PC-3 (cell line): ENCODE results near the gene FGD5.

Experiments used
- EZH2 ChIP-seq: fragments of 300-600 bp; sonication (generic); IDR thresholded peaks from one replicate; pipeline ENCODE4 v1.6.1; 2017; ENCODE audit warnings: antibody characterized with exemption, mild to moderate bottlenecking, low read length; ENCODE audit not compliant: unreplicated experiment
- EZH2phosphoT487 ChIP-seq: fragments of 300-600 bp; sonication (generic); IDR thresholded peaks from 2 replicates; pipeline ENCODE4 v1.6.1; 2018; ENCODE audit warnings: mild to moderate bottlenecking, antibody characterized with exemption, low read length, borderline replicate concordance
- TF ChIP-seq, protein P1 (sequence below): fragments of 300-600 bp; sonication (generic); conservative IDR thresholded peaks from 2 replicates; pipeline ENCODE4 v1.5.1; 2017; ENCODE audit warnings: antibody characterized with exemption, low read depth, mild to moderate bottlenecking, low read length

DNA sequence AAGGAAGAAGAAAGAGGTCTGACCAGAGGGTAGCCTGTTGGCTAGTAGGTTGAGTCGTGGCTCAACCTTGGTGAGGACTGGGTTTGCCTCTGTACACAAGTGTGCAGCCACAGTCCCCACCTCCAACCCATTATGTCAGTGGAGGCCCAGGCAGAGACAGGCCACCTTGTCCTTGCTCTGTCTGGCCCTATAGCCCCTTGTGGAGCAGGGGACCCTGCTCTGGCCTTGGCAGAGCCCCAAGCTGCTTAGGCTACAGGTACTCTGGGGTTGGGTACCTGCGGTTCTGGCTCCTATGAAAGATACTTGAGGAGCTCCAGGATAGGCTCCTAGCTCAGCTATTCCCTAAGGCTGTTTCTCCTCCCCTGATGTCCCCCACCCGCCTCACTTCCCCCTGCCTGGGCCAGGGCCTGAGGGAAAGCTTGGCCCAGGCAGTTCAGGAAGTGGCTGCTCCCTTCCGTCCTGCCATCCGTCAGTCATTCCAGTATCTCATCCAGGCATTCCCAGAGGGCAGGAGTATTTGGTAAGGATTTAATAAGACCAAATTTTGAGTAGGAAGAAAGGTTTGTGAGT, 44.0 kb downstream of the FGD5 start:
- TF ChIP-seq EZH2, result no peak
- TF ChIP-seq, protein P1, sequence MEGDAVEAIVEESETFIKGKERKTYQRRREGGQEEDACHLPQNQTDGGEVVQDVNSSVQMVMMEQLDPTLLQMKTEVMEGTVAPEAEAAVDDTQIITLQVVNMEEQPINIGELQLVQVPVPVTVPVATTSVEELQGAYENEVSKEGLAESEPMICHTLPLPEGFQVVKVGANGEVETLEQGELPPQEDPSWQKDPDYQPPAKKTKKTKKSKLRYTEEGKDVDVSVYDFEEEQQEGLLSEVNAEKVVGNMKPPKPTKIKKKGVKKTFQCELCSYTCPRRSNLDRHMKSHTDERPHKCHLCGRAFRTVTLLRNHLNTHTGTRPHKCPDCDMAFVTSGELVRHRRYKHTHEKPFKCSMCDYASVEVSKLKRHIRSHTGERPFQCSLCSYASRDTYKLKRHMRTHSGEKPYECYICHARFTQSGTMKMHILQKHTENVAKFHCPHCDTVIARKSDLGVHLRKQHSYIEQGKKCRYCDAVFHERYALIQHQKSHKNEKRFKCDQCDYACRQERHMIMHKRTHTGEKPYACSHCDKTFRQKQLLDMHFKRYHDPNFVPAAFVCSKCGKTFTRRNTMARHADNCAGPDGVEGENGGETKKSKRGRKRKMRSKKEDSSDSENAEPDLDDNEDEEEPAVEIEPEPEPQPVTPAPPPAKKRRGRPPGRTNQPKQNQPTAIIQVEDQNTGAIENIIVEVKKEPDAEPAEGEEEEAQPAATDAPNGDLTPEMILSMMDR, result no peak
- no peak for TF ChIP-seq EZH2phosphoT487
